Osteoblast (primary cell): ENCODE measurements around the gene CDK5R1. TPM values are rescaled to one million over a fixed set of nuclear protein-coding genes. Genes with fewer than 3 reads are reported as not detected.

Experiments used
- DNase-seq: peaks from one replicate; pipeline ENCODE4 v3.0.0; 2011; ENCODE audit warnings: low spot score, mixed read lengths; ENCODE audit not compliant: insufficient read length; ENCODE audit errors: missing footprints
- H2AFZ ChIP-seq: 2 replicates; pipeline ENCODE4 v1.6.0; 2011; ENCODE audit warnings: mild to moderate bottlenecking, low read length
- H3K27ac ChIP-seq: 2 replicates; pipeline ENCODE4 v1.5.1; 2011; ENCODE audit warnings: mild to moderate bottlenecking, low read depth, low read length, moderate library complexity
- H3K27me3 ChIP-seq: 2 replicates; pipeline ENCODE4 v1.6.0; 2012; ENCODE audit warnings: mild to moderate bottlenecking, control low read depth, inconsistent platforms, low read length, moderate library complexity; ENCODE audit not compliant: insufficient read depth
- H3K36me3 ChIP-seq: 2 replicates; pipeline ENCODE4 v1.5.1; 2011; ENCODE audit warnings: mild to moderate bottlenecking, low read length, control low read depth, moderate library complexity; ENCODE audit not compliant: insufficient read depth
- H3K4me1 ChIP-seq: 2 replicates; pipeline ENCODE4 v1.5.1; 2011; ENCODE audit warnings: mild to moderate bottlenecking, low read length, control low read depth, moderate library complexity; ENCODE audit not compliant: insufficient read depth
- H3K4me2 ChIP-seq: 2 replicates; pipeline ENCODE4 v1.6.0; 2011; ENCODE audit warnings: mild to moderate bottlenecking, low read length; ENCODE audit not compliant: insufficient read depth
- H3K4me3 ChIP-seq: fragments of 200-600 bp; sonication (generic); 3 replicates; pipeline ENCODE4 v1.5.1; 2012; ENCODE audit warnings: mild to moderate bottlenecking, low read length, inconsistent platforms; ENCODE audit not compliant: insufficient read depth
- H3K79me2 ChIP-seq: 2 replicates; pipeline ENCODE4 v1.6.0; 2012; ENCODE audit warnings: mild to moderate bottlenecking, low read length, control low read depth, inconsistent platforms; ENCODE audit not compliant: insufficient read depth
- H3K9me3 ChIP-seq: 2 replicates; pipeline ENCODE4 v1.5.1; 2011; ENCODE audit warnings: low read depth, low read length, control low read depth
- H4K20me1 ChIP-seq: 2 replicates; pipeline ENCODE4 v1.6.0; 2012; ENCODE audit warnings: mild to moderate bottlenecking, low read length, control low read depth; ENCODE audit not compliant: insufficient read depth
- total RNA-seq: library from RNA; depleted of rRNA; stranded (reverse); fragments of >200 nt; gene quantifications from 2 replicates; pipeline ENCODE4 v1.2.3, GENCODE V29; 2012
- TF ChIP-seq, protein P1 (sequence below): IDR thresholded peaks from 2 replicates; pipeline ENCODE4 v1.5.1; 2011; ENCODE audit warnings: mild to moderate bottlenecking, low read depth, low read length, moderate library complexity; ENCODE audit errors: extremely low read depth

Gene CDK5R1
- total RNA-seq, 1 donor, result 0.72 TPM

DNA sequence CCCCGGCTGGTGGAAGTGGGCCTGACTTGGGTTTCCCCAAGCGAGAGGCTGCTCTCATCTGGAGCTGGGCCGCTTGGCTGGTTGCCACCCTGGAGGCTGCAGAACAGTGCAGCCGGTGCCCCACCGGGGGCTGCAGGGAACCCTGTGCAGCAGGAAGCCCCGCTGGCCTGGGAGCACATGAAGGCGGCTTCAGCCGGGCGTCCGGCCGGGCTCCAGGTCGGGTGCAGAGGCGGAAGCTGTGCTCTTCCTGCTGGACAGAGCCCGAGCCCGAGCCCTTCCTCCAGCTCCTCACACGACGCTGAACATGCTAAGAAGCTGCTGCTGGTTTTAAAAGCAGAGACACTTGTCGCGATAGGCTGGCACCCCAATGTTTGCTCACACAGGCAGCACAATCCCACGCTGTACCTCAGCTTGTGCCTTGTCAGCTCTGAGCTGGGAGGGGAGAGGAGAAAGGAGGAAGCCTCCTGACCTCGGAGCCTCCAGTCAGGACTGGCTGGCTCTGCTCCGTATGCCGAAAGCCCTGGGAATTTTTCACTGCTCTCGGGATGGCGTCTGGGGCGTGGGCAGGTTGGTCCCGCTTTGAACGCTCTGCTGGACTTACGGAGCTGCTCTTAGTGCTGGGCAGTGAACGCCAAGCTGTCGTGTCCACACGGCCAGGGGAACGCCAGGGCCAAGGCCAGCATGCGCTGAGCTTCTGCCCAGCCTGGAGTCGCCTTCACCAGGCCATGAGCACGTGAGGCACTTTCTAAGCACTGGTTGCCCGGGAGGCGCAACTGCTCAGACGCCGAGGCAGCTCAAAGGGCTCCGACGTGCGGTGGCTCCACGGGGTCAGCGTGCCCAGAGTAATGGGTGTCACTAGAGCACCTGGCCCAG, 8.8 kb downstream of the CDK5R1 start:
- H3K79me2 ChIP-seq, result no peaks in the 10 kb centered on the region
- no peak overlapping the region for H2AFZ ChIP-seq
- no peaks in the 10 kb centered on the region for H4K20me1 ChIP-seq
- H3K4me1 ChIP-seq, result peaks cover 30% of the 10 kb centered on the region
- no peaks in the 10 kb centered on the region for H3K9me3 ChIP-seq
- peaks cover 2% of the 10 kb centered on the region for H3K36me3 ChIP-seq
- H3K4me3 ChIP-seq, result no peak overlapping the region
- no peaks in the 10 kb centered on the region for H3K27me3 ChIP-seq
- TF ChIP-seq, protein P1, sequence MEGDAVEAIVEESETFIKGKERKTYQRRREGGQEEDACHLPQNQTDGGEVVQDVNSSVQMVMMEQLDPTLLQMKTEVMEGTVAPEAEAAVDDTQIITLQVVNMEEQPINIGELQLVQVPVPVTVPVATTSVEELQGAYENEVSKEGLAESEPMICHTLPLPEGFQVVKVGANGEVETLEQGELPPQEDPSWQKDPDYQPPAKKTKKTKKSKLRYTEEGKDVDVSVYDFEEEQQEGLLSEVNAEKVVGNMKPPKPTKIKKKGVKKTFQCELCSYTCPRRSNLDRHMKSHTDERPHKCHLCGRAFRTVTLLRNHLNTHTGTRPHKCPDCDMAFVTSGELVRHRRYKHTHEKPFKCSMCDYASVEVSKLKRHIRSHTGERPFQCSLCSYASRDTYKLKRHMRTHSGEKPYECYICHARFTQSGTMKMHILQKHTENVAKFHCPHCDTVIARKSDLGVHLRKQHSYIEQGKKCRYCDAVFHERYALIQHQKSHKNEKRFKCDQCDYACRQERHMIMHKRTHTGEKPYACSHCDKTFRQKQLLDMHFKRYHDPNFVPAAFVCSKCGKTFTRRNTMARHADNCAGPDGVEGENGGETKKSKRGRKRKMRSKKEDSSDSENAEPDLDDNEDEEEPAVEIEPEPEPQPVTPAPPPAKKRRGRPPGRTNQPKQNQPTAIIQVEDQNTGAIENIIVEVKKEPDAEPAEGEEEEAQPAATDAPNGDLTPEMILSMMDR, result no peak
- H3K27ac ChIP-seq, result peak overlapping the region; percentile 64
- H3K4me2 ChIP-seq, result peak overlapping the region; percentile 68
- DNase-seq, result peak; percentile 88

DNA sequence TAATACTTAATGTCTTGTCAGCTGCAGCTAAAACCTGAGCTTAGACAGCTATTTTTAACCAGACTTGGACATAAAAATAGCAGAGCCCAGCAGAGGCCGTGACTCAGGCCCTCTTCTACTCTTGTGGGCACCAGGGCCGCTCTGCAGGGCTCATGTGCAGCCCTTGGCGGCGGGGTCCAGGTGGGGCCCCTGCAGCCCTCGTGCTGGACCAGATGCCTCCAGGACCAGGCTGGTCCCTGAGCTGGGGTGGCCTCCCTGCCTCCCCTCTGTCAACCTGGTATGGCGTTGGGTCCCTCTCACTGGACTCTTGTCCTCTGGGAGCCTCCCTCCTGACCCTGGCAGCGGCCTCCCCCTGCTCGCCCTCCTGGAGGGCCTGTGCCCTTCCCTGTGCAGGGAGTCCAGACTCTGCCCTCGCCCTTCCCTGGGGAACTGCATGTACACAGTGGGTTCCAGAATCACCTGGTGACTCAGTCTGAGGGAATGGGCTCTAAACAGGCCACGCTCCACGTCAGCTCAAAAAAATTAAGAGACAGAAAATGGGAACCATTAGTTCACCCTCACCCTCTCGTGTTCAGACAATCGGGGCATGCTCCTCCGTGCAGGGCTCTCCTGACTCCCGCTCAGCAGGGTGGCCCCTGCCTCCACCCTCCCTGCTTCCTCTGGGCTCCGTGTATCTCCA, 9.7 kb downstream of the CDK5R1 start:
- no peaks in the 10 kb centered on the region for H3K27me3 ChIP-seq
- no peaks in the 10 kb centered on the region for H3K9me3 ChIP-seq
- TF ChIP-seq, protein P1, result no peak
- no peaks in the 10 kb centered on the region for H3K79me2 ChIP-seq
- H3K27ac ChIP-seq, result peak overlapping the region; percentile 64
- H3K4me1 ChIP-seq, result peaks cover 30% of the 10 kb centered on the region
- DNase-seq, result peak; percentile 99
- peak overlapping the region; percentile 68 for H3K4me2 ChIP-seq
- H3K4me3 ChIP-seq, result peak overlapping the region; percentile 39
- no peaks in the 10 kb centered on the region for H3K36me3 ChIP-seq
- no peaks in the 10 kb centered on the region for H4K20me1 ChIP-seq
- H2AFZ ChIP-seq, result peak overlapping the region; percentile 79

DNA sequence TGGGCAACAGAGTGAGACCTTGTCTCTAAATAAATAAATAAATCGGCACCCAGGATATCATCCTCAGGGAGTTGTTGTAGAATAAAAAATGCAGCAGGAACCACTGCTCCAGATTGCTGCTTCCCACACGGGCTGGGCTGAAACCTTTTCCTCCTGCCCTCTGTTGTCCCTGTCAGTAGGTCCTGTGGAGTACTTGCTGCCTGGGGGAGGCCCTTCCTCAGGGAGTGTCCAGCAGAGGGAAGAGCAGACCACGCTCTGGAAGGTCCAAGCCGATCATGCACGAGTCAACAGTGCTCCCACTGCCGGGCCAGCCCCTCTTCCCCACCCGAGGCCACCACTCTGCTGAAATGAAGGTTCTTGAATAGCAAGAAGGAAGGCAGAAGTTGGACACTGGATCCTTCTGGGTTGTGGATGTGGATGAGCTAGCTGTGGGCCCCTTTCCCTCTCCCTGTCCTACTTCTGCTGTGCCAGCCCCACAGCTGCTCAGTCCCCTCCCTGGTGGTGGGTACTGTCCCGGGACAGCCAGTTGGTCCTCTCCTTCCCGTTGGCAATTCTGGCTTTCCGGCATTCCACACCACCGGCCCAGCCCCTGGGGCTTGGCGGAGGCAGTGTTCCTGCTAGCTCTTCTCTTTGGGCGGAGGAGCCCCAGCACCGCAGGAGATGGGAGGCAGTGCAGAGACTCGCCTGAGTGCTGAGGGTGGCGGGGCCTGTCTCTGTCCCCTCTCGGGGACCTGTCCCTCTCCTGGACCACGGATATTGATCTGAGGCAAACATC, 10.8 kb downstream of the CDK5R1 start:
- Histone ChIP-seq H3K27ac (peak overlapping the region; percentile 64), H3K27me3 (no peaks in the 10 kb centered on the region), H3K36me3 (no peaks in the 10 kb centered on the region), H3K4me2 (peak overlapping the region; percentile 68), H3K4me1 (peaks cover 23% of the 10 kb centered on the region), H3K4me3 (no peak overlapping the region), H3K9me3 (no peaks in the 10 kb centered on the region), H4K20me1 (no peaks in the 10 kb centered on the region), H2AFZ (peak overlapping the region; percentile 25), H3K79me2 (no peaks in the 10 kb centered on the region)
- TF ChIP-seq, protein P1, result peak; percentile 8
- peak; percentile 81 for DNase-seq
